Measurements from ENCODE around the gene SERPINF2.
"Not testable (repeated sequence)": the region's sequence is repeated elsewhere in the genome, so short reads cannot be mapped to it uniquely, and the experiment has no call there.

The SERPINF2 gene

GRCh38 chr17:1736348-1737281, 6.1 kb upstream of the SERPINF2 start:
- Histone ChIP-seq H3K4me3 (no peak overlapping the region), H3K27ac (peak overlapping the region; percentile 1 to 18)
- no peak for DNase-seq (ENCODE audit: low spot score)
- no peak for TF ChIP-seq CTCF (IDR thresholded peaks at IDR 0.05)

GRCh38 chr17:1737531-1738291, 5.0 kb upstream of the SERPINF2 start:
- TF ChIP-seq CTCF (IDR thresholded peaks at IDR 0.05): no peak
- Histone ChIP-seq H3K4me3 (no peak overlapping the region), H3K27ac (peak overlapping the region in 1 of 2 donors; percentile 16)
- DNase-seq (ENCODE audit: low spot score): no peak

GRCh38 chr17:1741899-1742298, 772 bp upstream of the SERPINF2 start:
- not testable (repeated sequence) for DNase-seq (ENCODE audit: low spot score); H3K4me3 ChIP-seq

GRCh38 chr17:1743088-1743439, 393 bp downstream of the SERPINF2 start:
- TF ChIP-seq CTCF (IDR thresholded peaks at IDR 0.05): no peak
- no peak for DNase-seq (ENCODE audit: low spot score)
- Histone ChIP-seq H3K4me3 (no peak overlapping the region), H3K27ac (peak overlapping the region in 1 of 2 donors; percentile 15)

More at GRCh38 chr17:1741899-1742298, 772 bp upstream of the SERPINF2 start:
- H3K27ac ChIP-seq: not testable (repeated sequence)

GRCh38 chr17:1744551-1745512, 2.2 kb downstream of the SERPINF2 start:
- H3K27ac ChIP-seq: peak overlapping the region in 1 of 2 donors; percentile 53
- no peak for DNase-seq (ENCODE audit: low spot score)
- TF ChIP-seq CTCF (IDR thresholded peaks at IDR 0.05): no peak
- H3K4me3 ChIP-seq: no peak overlapping the region

- Histone ChIP-seq H3K4me3 (no peak overlapping the region), H3K27ac (no peak overlapping the region)
- no peak for DNase-seq (ENCODE audit: low spot score)
- no peak for TF ChIP-seq CTCF (IDR thresholded peaks at IDR 0.05)
These were observed 2.9 kb downstream of the SERPINF2 start for GRCh38 chr17:1745513-1746020.

Data from coronary artery (tissue), 2 donors.